ENCODE measurements around the gene AAK1. TPM values are rescaled to one million over a fixed set of nuclear protein-coding genes. Genes with fewer than 3 reads are reported as not detected.

AAK1 gene
- total RNA-seq, 1 donor from 2014 or later = 45.5 TPM

- Mint-ChIP-seq H3K36me3 (peaks cover 16% of the 10 kb centered on the region), H3K4me3 (no peak overlapping the region), H3K9me3 (no peaks in the 10 kb centered on the region), H3K27ac (no peak overlapping the region), H3K27me3 (no peaks in the 10 kb centered on the region), H3K4me1 (ENCODE audit: unreplicated experiment) (no peaks in the 10 kb centered on the region)
- DNase-seq (ENCODE audit: extremely low spot score, unreplicated experiment) = no peak
- TF ChIP-seq, protein P1, sequence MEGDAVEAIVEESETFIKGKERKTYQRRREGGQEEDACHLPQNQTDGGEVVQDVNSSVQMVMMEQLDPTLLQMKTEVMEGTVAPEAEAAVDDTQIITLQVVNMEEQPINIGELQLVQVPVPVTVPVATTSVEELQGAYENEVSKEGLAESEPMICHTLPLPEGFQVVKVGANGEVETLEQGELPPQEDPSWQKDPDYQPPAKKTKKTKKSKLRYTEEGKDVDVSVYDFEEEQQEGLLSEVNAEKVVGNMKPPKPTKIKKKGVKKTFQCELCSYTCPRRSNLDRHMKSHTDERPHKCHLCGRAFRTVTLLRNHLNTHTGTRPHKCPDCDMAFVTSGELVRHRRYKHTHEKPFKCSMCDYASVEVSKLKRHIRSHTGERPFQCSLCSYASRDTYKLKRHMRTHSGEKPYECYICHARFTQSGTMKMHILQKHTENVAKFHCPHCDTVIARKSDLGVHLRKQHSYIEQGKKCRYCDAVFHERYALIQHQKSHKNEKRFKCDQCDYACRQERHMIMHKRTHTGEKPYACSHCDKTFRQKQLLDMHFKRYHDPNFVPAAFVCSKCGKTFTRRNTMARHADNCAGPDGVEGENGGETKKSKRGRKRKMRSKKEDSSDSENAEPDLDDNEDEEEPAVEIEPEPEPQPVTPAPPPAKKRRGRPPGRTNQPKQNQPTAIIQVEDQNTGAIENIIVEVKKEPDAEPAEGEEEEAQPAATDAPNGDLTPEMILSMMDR (conservative IDR thresholded peaks at IDR 0.05) = no peak
These were observed 153.1 kb downstream of the AAK1 start for GRCh38 chr2:69490486-69490885.

DNA sequence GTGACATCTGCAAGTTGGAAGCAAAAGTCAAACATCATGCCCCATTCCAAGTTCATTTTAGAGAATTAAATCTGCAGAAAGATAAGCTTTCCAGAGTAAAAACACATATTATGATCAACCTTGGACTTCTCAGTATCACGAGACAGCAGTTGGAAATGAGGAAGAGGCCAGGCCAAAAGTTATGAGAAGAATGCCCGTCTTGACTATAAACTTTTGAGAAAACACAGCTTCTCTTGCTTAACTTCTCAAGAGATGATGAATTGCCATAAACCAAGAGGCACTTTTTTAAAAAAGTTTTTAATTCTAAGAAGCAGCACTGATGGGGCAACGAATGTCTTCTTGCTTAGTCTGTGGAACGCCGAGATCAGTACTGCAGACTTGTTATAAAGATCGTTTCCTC, 153.7 kb downstream of the AAK1 start:
- Mint-ChIP-seq H3K27ac (no peak overlapping the region), H3K27me3 (no peaks in the 10 kb centered on the region), H3K9me3 (no peaks in the 10 kb centered on the region), H3K36me3 (peaks cover 16% of the 10 kb centered on the region), H3K4me3 (no peak overlapping the region), H3K4me1 (ENCODE audit: unreplicated experiment) (no peaks in the 10 kb centered on the region)
- DNase-seq (ENCODE audit: extremely low spot score, unreplicated experiment) = no peak
- TF ChIP-seq, protein P1 (conservative IDR thresholded peaks at IDR 0.05) = no peak

DNA sequence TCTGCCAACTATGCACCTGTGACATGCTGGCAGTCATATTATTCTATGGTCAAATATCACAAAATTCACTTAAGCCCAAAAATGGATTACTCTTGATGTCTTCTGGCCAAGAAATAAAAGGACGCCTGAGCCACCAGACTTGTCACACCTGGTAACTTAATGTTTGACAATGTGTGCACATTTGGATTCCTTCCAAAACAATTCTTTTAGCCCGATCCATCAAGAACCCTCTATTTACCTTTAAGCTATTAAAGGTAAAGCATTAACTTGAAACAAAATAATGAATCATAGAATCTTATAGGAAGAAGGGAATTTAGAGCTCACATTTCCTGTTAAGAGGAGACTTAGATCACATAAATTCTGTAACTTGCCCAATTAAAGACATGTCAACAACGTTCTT, 159.8 kb downstream of the AAK1 start:
- H3K9me3 Mint-ChIP-seq = no peaks in the 10 kb centered on the region
- H3K4me1 Mint-ChIP-seq (ENCODE audit: unreplicated experiment) = peaks cover 18% of the 10 kb centered on the region
- H3K4me3 Mint-ChIP-seq = no peak overlapping the region
- H3K36me3 Mint-ChIP-seq = peaks cover 12% of the 10 kb centered on the region
- TF ChIP-seq, protein P1 (conservative IDR thresholded peaks at IDR 0.05) = no peak
- H3K27me3 Mint-ChIP-seq = no peaks in the 10 kb centered on the region
- H3K27ac Mint-ChIP-seq = peak overlapping the region; percentile 29
- DNase-seq (ENCODE audit: extremely low spot score, unreplicated experiment) = no peak

DNA sequence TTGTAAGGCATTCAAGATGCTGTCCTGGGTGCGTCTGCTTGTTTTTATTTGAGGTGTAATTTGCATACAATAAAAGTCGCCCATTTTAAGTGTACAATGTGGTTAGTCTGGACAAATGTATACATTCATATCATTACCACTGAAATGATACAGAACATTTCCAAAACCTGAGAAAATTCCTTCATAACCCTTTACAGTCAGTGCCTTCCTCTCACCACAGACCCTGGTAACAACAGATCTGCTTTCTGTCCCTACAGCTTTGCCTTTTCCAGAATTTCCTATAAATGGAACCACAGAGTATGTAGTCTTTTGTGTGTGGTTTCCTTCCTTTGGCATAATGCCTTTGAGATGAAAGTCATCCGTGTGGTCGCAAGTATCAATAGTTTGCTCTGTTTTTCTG, 160.5 kb downstream of the AAK1 start:
- DNase-seq (ENCODE audit: extremely low spot score, unreplicated experiment) = no peak
- H3K27ac Mint-ChIP-seq = no peak overlapping the region
- TF ChIP-seq, protein P1 (conservative IDR thresholded peaks at IDR 0.05) = no peak
- no peaks in the 10 kb centered on the region for H3K9me3 Mint-ChIP-seq
- H3K27me3 Mint-ChIP-seq = no peaks in the 10 kb centered on the region
- no peak overlapping the region for H3K4me3 Mint-ChIP-seq
- H3K4me1 Mint-ChIP-seq (ENCODE audit: unreplicated experiment) = peaks cover 18% of the 10 kb centered on the region
- peaks cover 9% of the 10 kb centered on the region for H3K36me3 Mint-ChIP-seq

- Mint-ChIP-seq H3K27ac (no peak overlapping the region), H3K36me3 (peaks cover 9% of the 10 kb centered on the region), H3K27me3 (no peaks in the 10 kb centered on the region), H3K9me3 (no peaks in the 10 kb centered on the region), H3K4me1 (ENCODE audit: unreplicated experiment) (peaks cover 18% of the 10 kb centered on the region), H3K4me3 (no peak overlapping the region)
- DNase-seq (ENCODE audit: extremely low spot score, unreplicated experiment) = no peak
- TF ChIP-seq, protein P1 (conservative IDR thresholded peaks at IDR 0.05) = no peak
These were observed 161.1 kb downstream of the AAK1 start for GRCh38 chr2:69482471-69482870.

- no peaks in the 10 kb centered on the region for H3K27me3 Mint-ChIP-seq
These were observed 162.1 kb downstream of the AAK1 start for GRCh38 chr2:69481421-69481820.

More at GRCh38 chr2:69481421-69481820, 162.1 kb downstream of the AAK1 start:
- Mint-ChIP-seq H3K9me3 (no peaks in the 10 kb centered on the region), H3K27ac (no peak overlapping the region), H3K4me1 (ENCODE audit: unreplicated experiment) (peaks cover 18% of the 10 kb centered on the region), H3K4me3 (no peak overlapping the region), H3K36me3 (peaks cover 6% of the 10 kb centered on the region)
- DNase-seq (ENCODE audit: extremely low spot score, unreplicated experiment) = no peak
- TF ChIP-seq, protein P1 (conservative IDR thresholded peaks at IDR 0.05) = no peak
